GM12878 (cell line): ENCODE results near the gene ADGRD1. TPM values are rescaled to one million over a fixed set of nuclear protein-coding genes. Genes with fewer than 3 reads are reported as not detected.

Experiments used
- ATAC-seq: fragments of 200-7000 bp; cut with Tn5 transposase; 3 replicates; pipeline ENCODE4 v1.9.1; 2020; ENCODE audit warnings: mild to moderate bottlenecking, moderate library complexity
- BruUV-seq: library from RNA; stranded (reverse); fragments of 400-500 nt; replicated peaks from 2 replicates; lab custom pipeline; 2021; lab: Mats Ljungman, UMichigan
- CTCF ChIA-PET: fragments of 300-600 bp; sonication (Branson Sonifier 250); formaldehyde crosslinking; extraction: SDS; loops from one replicate; lab custom pipeline; 2021; ENCODE audit warnings: inconsistent platforms; lab: Yijun Ruan, JAX
- POLR2A ChIA-PET: fragments of 350-600 bp; formaldehyde crosslinking; extraction: SDS; loops from one replicate; lab custom pipeline; 2021; ENCODE audit warnings: inconsistent platforms; lab: Charles Lee
- RAD21 ChIA-PET: fragments of 300-600 bp; sonication (Branson Sonifier 250); formaldehyde crosslinking; loops from one replicate; lab custom pipeline; 2023; ENCODE audit warnings: antibody characterized with exemption; ENCODE audit not compliant: unreplicated experiment; lab: Charles Lee
- SMC1A ChIA-PET: fragments of 300-600 bp; sonication (Branson Sonifier 250); formaldehyde crosslinking; loops from one replicate; lab custom pipeline; 2023; ENCODE audit not compliant: unreplicated experiment, uncharacterized antibody; lab: Charles Lee
- DNase-seq: peaks from one replicate; pipeline ENCODE4 v3.0.0-alpha.2; 2011; ENCODE audit warnings: low read depth, low spot score
- FAIRE-seq: peaks from 3 replicates; lab custom pipeline; 2011; peaks lifted over from hg19 to GRCh38; lab: Jason Lieb, UNC
- H2AFZ ChIP-seq: 2 replicates; pipeline ENCODE4 v1.6.0; 2011; ENCODE audit warnings: low read depth, low read length, control low read depth; ENCODE audit not compliant: control insufficient read depth
- H3K27ac ChIP-seq: 2 replicates; pipeline ENCODE4 v1.5.1; 2011; ENCODE audit warnings: control low read depth; ENCODE audit not compliant: control insufficient read depth, insufficient read depth
- H3K27me3 ChIP-seq, 2 experiments: replicated peaks in 1 of 2; 2 replicates each; pipeline versions ENCODE4 v1.6.0 to v1.6.1; 2011; ENCODE audit warnings: low read length in 1 of 2; ENCODE audit not compliant: control insufficient read depth in 2 of 2, insufficient read depth in 2 of 2
- H3K36me3 ChIP-seq, 2 experiments: 2 replicates each; pipeline ENCODE4 v1.5.1; 2011; ENCODE audit warnings: low read length in 1 of 2; ENCODE audit not compliant: control insufficient read depth in 2 of 2, insufficient read depth in 2 of 2
- H3K4me1 ChIP-seq: 2 replicates; pipeline ENCODE4 v1.6.1; 2011; ENCODE audit warnings: mild to moderate bottlenecking, low read length, moderate library complexity, mixed read lengths; ENCODE audit not compliant: control insufficient read depth, insufficient read depth
- H3K4me2 ChIP-seq: 2 replicates; pipeline ENCODE4 v1.6.0; 2011; ENCODE audit warnings: control low read depth; ENCODE audit not compliant: control insufficient read depth, insufficient read depth
- H3K4me3 ChIP-seq: fragments of 200-600 bp; sonication (generic); 2 replicates; pipeline ENCODE4 v1.5.1; 2016
- H3K79me2 ChIP-seq: 2 replicates; pipeline ENCODE4 v1.6.0; 2011; ENCODE audit warnings: low read length; ENCODE audit not compliant: control insufficient read depth, insufficient read depth
- H3K9ac ChIP-seq: 2 replicates; pipeline ENCODE4 v1.8.0; 2011; ENCODE audit warnings: low read length, control low read depth, mixed read lengths; ENCODE audit not compliant: control insufficient read depth, insufficient read depth
- H3K9me3 ChIP-seq: replicated peaks from 3 replicates; pipeline ENCODE4 v1.5.1; 2011; ENCODE audit warnings: mild to moderate bottlenecking, low read length; ENCODE audit not compliant: control insufficient read depth, insufficient read depth
- H4K20me1 ChIP-seq: 2 replicates; pipeline ENCODE4 v1.6.0; 2011; ENCODE audit not compliant: control insufficient read depth, insufficient read depth
- CHD4 ChIP-seq: fragments of 200-600 bp; sonication (generic); IDR thresholded peaks from 2 replicates; pipeline ENCODE4 v1.6.1; 2016; ENCODE audit warnings: mild to moderate bottlenecking
- ELK1 ChIP-seq: IDR thresholded peaks from 2 replicates; pipeline ENCODE4 v1.6.1; 2012; ENCODE audit warnings: low read depth, low read length, improper control_type of control experiment
- HCFC1 ChIP-seq: fragments of 150-350 bp; IDR thresholded peaks from 2 replicates; pipeline ENCODE4 v1.6.1; 2014; ENCODE audit warnings: low read length
- KDM1A ChIP-seq: fragments of 200-600 bp; sonication (generic); IDR thresholded peaks from 2 replicates; pipeline ENCODE4 v1.6.1; 2016; ENCODE audit warnings: borderline replicate concordance
- MEF2B ChIP-seq: fragments of 450-650 bp; IDR thresholded peaks from 2 replicates; pipeline ENCODE4 v1.6.1; 2018; ENCODE audit warnings: mild to moderate bottlenecking, moderate library complexity; ENCODE audit not compliant: partially characterized antibody, poor library complexity, severe bottlenecking
- NR2C2 ChIP-seq: IDR thresholded peaks from 2 replicates; pipeline ENCODE4 v1.6.1; 2011; ENCODE audit warnings: borderline replicate concordance, low read depth; ENCODE audit not compliant: control insufficient read depth, insufficient read length
- WRNIP1 ChIP-seq: IDR thresholded peaks from 2 replicates; pipeline ENCODE4 v1.6.1; 2011; ENCODE audit warnings: low read depth, low read length, improper control_type of control experiment, borderline replicate concordance
- YY1 ChIP-seq: IDR thresholded peaks from 2 replicates; pipeline ENCODE4 v1.6.1; 2011; ENCODE audit warnings: low read depth, mild to moderate bottlenecking, low read length
- ZNF207 ChIP-seq: fragments of 450-650 bp; IDR thresholded peaks from 2 replicates; pipeline ENCODE4 v1.6.1; 2014; ENCODE audit warnings: antibody characterized with exemption, mild to moderate bottlenecking, borderline replicate concordance
- ZNF687 ChIP-seq: fragments of 450-650 bp; IDR thresholded peaks from 2 replicates; pipeline ENCODE4 v1.6.1; 2017; ENCODE audit warnings: mild to moderate bottlenecking, moderate library complexity
- WGBS: methylation state at CpG from one replicate; pipeline ENCODE4 v1.1.6; 2016; ENCODE audit warnings: low lambda C conversion rate; ENCODE audit not compliant: insufficient replicate concordance, insufficient coverage; ENCODE audit errors: missing lambda C conversion rate; 5-methylcytosine and 5-hydroxymethylcytosine counted together
- in situ Hi-C: fragments of 300-500 bp; cut with MboI; formaldehyde crosslinking; loops from 9 replicates; pipeline ENCODE4 v1.14.3; 2018; ENCODE audit warnings: mixed read lengths
- intact Hi-C: fragments of 100-400 bp; cut with micrococcal nuclease; formaldehyde crosslinking; loops from one replicate; pipeline ENCODE4 v1.14.2; 2022; ENCODE audit not compliant: unreplicated experiment
- polyA plus RNA-seq, 11 experiments: library from polyadenylated mRNA; depleted of rRNA in 4 of 11; unstranded in 6 of 11; stranded (reverse) in 5 of 11; fragments of >200 nt; fragmentation: Nextera tagmentation in 4 of 11; fragmentation: Illumina TruSeq in 1 of 11; extraction: Ambion mirVana in 4 of 11; extraction: Trizol in 1 of 11; gene quantifications; 1 replicate in 1 of 11; 2 replicates in 10 of 11; pipeline versions ENCODE4 v1.2.1 to v1.2.3, GENCODE V29; 2011 to 2016; ENCODE audit warnings: inconsistent platforms in 2 of 11, missing spikeins in 2 of 11, low read depth in 1 of 11
- total RNA-seq, 4 experiments: library from RNA; depleted of rRNA in 3 of 4; stranded (reverse); fragments of >200 nt in 3 of 4; fragmentation: Illumina TruSeq in 1 of 4; extraction: Trizol in 1 of 4; gene quantifications; 2 replicates each; pipeline versions ENCODE4 v1.2.1 to v1.2.3, GENCODE V29; 2013 to 2021

Gene ADGRD1
- total and polyA plus RNA-seq, 10 of the 15 experiments (the other 5 are each of a cell fraction or from before 2014, with no cell fraction given), result 0.15 to 12.7 (median 1.2) TPM

GRCh38 chr12:131060011-131060703 is 106.5 kb downstream of the ADGRD1 start:
- TF ChIP-seq HCFC1, result no peak
- no peak for TF ChIP-seq KDM1A
- TF ChIP-seq CHD4, result no peak
- TF ChIP-seq, all 136 proteins: peak for 0
- H3K9me3 ChIP-seq, result no peaks in the 10 kb centered on the region
- no peak overlapping the region for H2AFZ ChIP-seq
- FAIRE-seq (no peak), ATAC-seq (no peak), DNase-seq (no peak)
- WGBS, result 86% methylated on average over 16 of the region's 16 CpGs
- H3K36me3 ChIP-seq, result no peaks in the 10 kb centered on the region
- ChIA-PET RAD21 (no interaction called here), CTCF (no interaction called here), POLR2A (no interaction called here), SMC1A (no interaction called here)
- H4K20me1 ChIP-seq, result no peaks in the 10 kb centered on the region
- no TSS peak for BruUV-seq
- no peak overlapping the region for H3K4me2 ChIP-seq
- H3K79me2 ChIP-seq, result no peaks in the 10 kb centered on the region
- in situ Hi-C loops, result no loop called here
- H3K9ac ChIP-seq, result no peak overlapping the region
- H3K4me3 ChIP-seq, result no peak overlapping the region
- no peaks in the 10 kb centered on the region for H3K4me1 ChIP-seq
- intact Hi-C loops, result no loop called here
- no peak overlapping the region for H3K27ac ChIP-seq
- H3K27me3 ChIP-seq, result no peaks in the 10 kb centered on the region

GRCh38 chr12:131061041-131061806 is 107.5 kb downstream of the ADGRD1 start:
- Histone ChIP-seq H4K20me1 (no peaks in the 10 kb centered on the region), H3K4me3 (no peak overlapping the region), H3K9ac (no peak overlapping the region), H3K27me3 (no peaks in the 10 kb centered on the region), H2AFZ (no peak overlapping the region), H3K27ac (no peak overlapping the region), H3K79me2 (no peaks in the 10 kb centered on the region), H3K4me1 (no peaks in the 10 kb centered on the region; the same call in 1 of the 2 replicates), H3K4me2 (no peak overlapping the region), H3K36me3 (no peaks in the 10 kb centered on the region), H3K9me3 (no peaks in the 10 kb centered on the region)
- POLR2A ChIA-PET, result interaction anchor here (0.6 kb wide), 1 partner anchor 32 kb away, joined by 3 read pairs; no protein-coding TSS in a partner anchor
- WGBS, result 28% methylated on average over 13 of the region's 13 CpGs
- peak; percentile 21 for DNase-seq
- CTCF ChIA-PET, result no interaction called here
- RAD21 ChIA-PET, result no interaction called here
- in situ Hi-C loops (no loop called here), intact Hi-C loops (no loop called here)
- BruUV-seq, result no TSS peak
- ATAC-seq, result peak; percentile 68
- SMC1A ChIA-PET, result no interaction called here
- FAIRE-seq, result no peak
- no peak for TF ChIP-seq WRNIP1
- TF ChIP-seq YY1, result no peak
- peak; percentile 68 for TF ChIP-seq MEF2B
- no peak for TF ChIP-seq NR2C2
- TF ChIP-seq ZNF207, result no peak
- peak; percentile 40; the same call in 1 of the 2 replicates for TF ChIP-seq ZNF687
- TF ChIP-seq ELK1, result no peak
